ENCODE measurements around the gene SPG7.
A peak's percentile ranks its signal among the peaks of the same experiment; 100 is the strongest.

The SPG7 gene

DNA sequence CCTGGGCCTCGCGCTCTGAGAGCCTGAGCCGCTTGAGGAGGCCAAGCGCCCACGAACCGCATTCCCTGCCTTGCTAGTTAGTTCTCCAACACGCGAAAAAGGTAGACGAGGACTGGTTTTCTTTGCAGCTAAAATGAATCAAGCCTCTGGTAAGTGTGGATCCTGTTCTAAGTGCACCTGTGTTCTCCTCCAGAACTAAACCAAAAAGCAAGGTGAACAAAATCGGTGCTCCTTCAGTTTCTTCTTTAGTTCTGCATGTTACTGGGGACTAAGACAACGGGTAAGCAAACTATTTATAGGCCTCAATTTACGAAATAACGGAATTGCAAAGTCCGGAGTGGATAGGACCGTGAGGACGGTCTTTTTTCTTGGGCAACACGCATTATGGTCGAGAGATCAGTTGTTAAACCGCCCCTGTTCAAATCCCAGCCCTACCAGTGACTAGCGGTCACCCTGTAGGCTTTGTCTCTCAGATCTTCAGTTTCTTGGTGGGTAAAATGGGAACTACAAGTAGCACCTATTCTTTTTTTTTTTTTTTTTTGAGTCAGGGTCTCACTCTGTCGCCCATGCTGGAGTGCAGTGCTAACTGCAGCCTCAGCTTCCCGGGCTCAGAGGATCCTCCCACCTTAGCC is 16.8 kb upstream of the SPG7 start:
- DNase-seq (ENCODE audit: low read depth, low spot score), result no peak
- TF ChIP-seq CTCF (IDR thresholded peaks at IDR 0.05; ENCODE audit: low read depth, low read length), result no peak
- in situ Hi-C loops (cut with HindIII; ENCODE audit: low sequenced_read_pairs), result no loop called here
- H3K4me3 ChIP-seq (ENCODE audit: low read depth, low read length), result peak overlapping the region; percentile 73

- TF ChIP-seq CTCF (IDR thresholded peaks at IDR 0.05; ENCODE audit: low read depth, low read length), result no peak
- H3K4me3 ChIP-seq (ENCODE audit: low read depth, low read length), result peak overlapping the region; percentile 73
- in situ Hi-C loops (cut with HindIII; ENCODE audit: low sequenced_read_pairs), result no loop called here
- DNase-seq (ENCODE audit: low read depth, low spot score), result no peak
Measured at GRCh38 chr16:89491974-89492687, 16.1 kb upstream of the SPG7 start.

GRCh38 chr16:89493776-89494175 is 14.4 kb upstream of the SPG7 start:
- DNase-seq (ENCODE audit: low read depth, low spot score), result no peak
- no peak for TF ChIP-seq CTCF (IDR thresholded peaks at IDR 0.05; ENCODE audit: low read depth, low read length)
- in situ Hi-C loops (cut with HindIII; ENCODE audit: low sequenced_read_pairs), result no loop called here
- no peak overlapping the region for H3K4me3 ChIP-seq (ENCODE audit: low read depth, low read length)

DNA sequence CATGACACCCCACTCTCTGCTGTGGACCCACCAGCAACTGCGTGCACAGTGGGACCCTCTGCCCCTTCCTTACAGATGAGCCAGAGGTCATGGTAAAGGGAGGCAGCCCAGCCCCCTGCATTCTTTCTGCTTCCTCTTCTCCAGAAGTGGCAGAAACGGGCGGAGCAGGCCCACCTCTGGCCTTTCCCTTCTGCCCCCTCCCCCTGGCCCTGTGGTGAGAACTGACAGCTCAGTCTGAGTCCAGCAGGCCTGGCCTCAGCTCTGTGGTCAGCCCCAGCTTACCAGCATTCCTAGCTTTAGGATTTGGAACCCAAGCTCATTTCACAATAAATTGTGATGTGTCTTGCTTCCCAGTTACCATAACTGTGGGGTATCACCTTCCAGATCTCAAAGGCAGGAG is 13.1 kb upstream of the SPG7 start:
- DNase-seq (ENCODE audit: low read depth, low spot score), result peak; percentile 61
- in situ Hi-C loops (cut with HindIII; ENCODE audit: low sequenced_read_pairs), result no loop called here
- H3K4me3 ChIP-seq (ENCODE audit: low read depth, low read length), result no peak overlapping the region
- no peak for TF ChIP-seq CTCF (IDR thresholded peaks at IDR 0.05; ENCODE audit: low read depth, low read length)

- H3K4me3 ChIP-seq (ENCODE audit: low read depth, low read length), result no peak overlapping the region
- no peak for DNase-seq (ENCODE audit: low read depth, low spot score)
- in situ Hi-C loops (cut with HindIII; ENCODE audit: low sequenced_read_pairs), result no loop called here
- TF ChIP-seq CTCF (IDR thresholded peaks at IDR 0.05; ENCODE audit: low read depth, low read length), result no peak
Measured at GRCh38 chr16:89498839-89499238, 9.4 kb upstream of the SPG7 start.

- DNase-seq (ENCODE audit: low read depth, low spot score), result no peak
- no peak for TF ChIP-seq CTCF (IDR thresholded peaks at IDR 0.05; ENCODE audit: low read depth, low read length)
- in situ Hi-C loops (cut with HindIII; ENCODE audit: low sequenced_read_pairs), result no loop called here
- no peak overlapping the region for H3K4me3 ChIP-seq (ENCODE audit: low read depth, low read length)
Measured at GRCh38 chr16:89499767-89500166, 8.4 kb upstream of the SPG7 start.

Data from astrocyte of the spinal cord (primary cell).